Activated T-helper 1 cell treated with anti-CD3 and anti-CD28 coated beads, Interleukin-12 subunit alpha, Interleukin-12 subunit beta, Interleukin-2, Interleukin-4 antibody, amounts not matched to agents 30 ng/mL and 10 ng/mL and 1 ng/mL, durations not matched to agents 14 hours and 24 hours and 36 hours (primary cell): ENCODE results near the gene CHRNA1. TPM values are rescaled to one million over a fixed set of nuclear protein-coding genes. Genes with fewer than 3 reads are reported as not detected.

Experiments used
- DNase-seq: peaks from one replicate; pipeline ENCODE4 v3.0.0; 2021; ENCODE audit warnings: low spot score
- H3K27ac Mint-ChIP-seq: one replicate; pipeline ENCODE4 v1.8.0; 2021; ENCODE audit warnings: mild to moderate bottlenecking, mixed read lengths
- H3K27me3 Mint-ChIP-seq: one replicate; pipeline ENCODE4 v1.8.0; 2022; ENCODE audit warnings: mild to moderate bottlenecking, moderate library complexity, mixed read lengths; ENCODE audit not compliant: insufficient read depth
- H3K36me3 Mint-ChIP-seq: one replicate; pipeline ENCODE4 v1.8.0; 2021; ENCODE audit warnings: low read depth, mixed read lengths
- H3K4me1 Mint-ChIP-seq: one replicate; pipeline ENCODE4 v1.8.0; 2021; ENCODE audit warnings: low read depth, mixed read lengths
- H3K4me3 Mint-ChIP-seq: one replicate; pipeline ENCODE4 v1.8.0; 2021; ENCODE audit warnings: mild to moderate bottlenecking, moderate library complexity, mixed read lengths
- H3K9me3 Mint-ChIP-seq: one replicate; pipeline ENCODE4 v1.8.0; 2021; ENCODE audit warnings: mixed read lengths
- intact Hi-C: fragments of 100-400 bp; cut with micrococcal nuclease; formaldehyde crosslinking; loops from one replicate; pipeline ENCODE4 v1.15.1; 2024
- total RNA-seq: library from RNA; stranded (reverse); gene quantifications from 2 replicates; pipeline ENCODE4 v1.2.3, GENCODE V29; 2022

The CHRNA1 gene
- total RNA-seq = not detected in 2 replicates

GRCh38 chr2:174764280-174765255, at the start of gene CHRNA1:
Gene CHRNA1, minus strand, starts transcription at chr2:174764472. Its CDS starts 78 bp downstream, at chr2:174764394.
- no peaks in the 10 kb centered on the region for H3K36me3 Mint-ChIP-seq
- intact Hi-C loops = no loop called here
- peaks cover 9% of the 10 kb centered on the region for H3K27me3 Mint-ChIP-seq
- DNase-seq = no peak
- H3K9me3 Mint-ChIP-seq = no peaks in the 10 kb centered on the region
- H3K27ac Mint-ChIP-seq = no peak within 1 kb of the TSS
- no peak within 1 kb of the TSS for H3K4me3 Mint-ChIP-seq
- peaks cover 9% of the 10 kb centered on the region for H3K4me1 Mint-ChIP-seq

GRCh38 chr2:174812037-174812436, 47.8 kb upstream of the CHRNA1 start:
- no peaks in the 10 kb centered on the region for H3K36me3 Mint-ChIP-seq
- no peaks in the 10 kb centered on the region for H3K4me1 Mint-ChIP-seq
- intact Hi-C loops = no loop called here
- no peak for DNase-seq
- no peak overlapping the region for H3K4me3 Mint-ChIP-seq
- no peak overlapping the region for H3K27ac Mint-ChIP-seq
- H3K27me3 Mint-ChIP-seq = no peaks in the 10 kb centered on the region
- H3K9me3 Mint-ChIP-seq = no peaks in the 10 kb centered on the region

DNA sequence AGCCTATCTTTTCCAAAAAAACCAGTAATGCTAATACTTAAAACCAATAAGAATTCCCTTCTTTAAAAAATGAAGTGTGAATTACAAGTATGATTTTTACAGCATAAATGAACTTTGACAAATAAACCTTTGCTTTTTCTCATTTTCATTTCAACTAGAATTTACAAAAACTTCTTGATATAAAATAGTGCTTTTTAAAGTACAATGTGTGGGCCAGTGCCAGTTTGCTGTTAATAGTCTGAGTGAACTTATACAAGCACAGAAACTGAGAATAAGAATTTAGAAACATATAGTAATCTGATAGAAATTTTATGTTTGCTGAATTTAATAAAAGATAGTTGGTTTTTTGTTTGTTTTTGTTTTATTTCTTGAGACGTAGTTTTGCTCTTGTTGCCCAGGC, 43.7 kb upstream of the CHRNA1 start:
- peaks cover 7% of the 10 kb centered on the region for H3K27me3 Mint-ChIP-seq
- no peaks in the 10 kb centered on the region for H3K9me3 Mint-ChIP-seq
- H3K36me3 Mint-ChIP-seq = no peaks in the 10 kb centered on the region
- no peak for DNase-seq
- no peaks in the 10 kb centered on the region for H3K4me1 Mint-ChIP-seq
- intact Hi-C loops = no loop called here
- H3K4me3 Mint-ChIP-seq = no peak overlapping the region
- H3K27ac Mint-ChIP-seq = no peak overlapping the region

DNA sequence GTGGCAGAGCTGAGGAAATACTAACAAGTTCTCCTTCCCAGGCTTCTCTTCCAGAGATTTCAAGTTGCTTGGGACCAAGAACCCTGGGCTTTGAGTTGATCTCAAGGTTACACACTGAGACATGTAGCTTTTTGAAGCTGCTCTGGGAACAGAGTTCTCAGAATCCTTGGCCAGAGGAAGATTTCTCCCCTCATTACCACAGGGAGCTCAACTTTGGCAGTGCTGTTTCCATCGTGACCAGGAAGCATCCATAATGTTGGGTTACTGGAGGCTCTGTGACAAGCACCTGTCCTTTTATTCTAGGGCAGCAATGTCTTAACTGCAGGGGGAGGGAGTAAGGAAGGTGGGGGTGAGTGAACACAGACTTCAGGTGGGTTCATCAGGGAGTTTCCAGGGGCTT, 41.5 kb upstream of the CHRNA1 start:
- no peak overlapping the region for H3K4me3 Mint-ChIP-seq
- H3K27me3 Mint-ChIP-seq = peaks cover 7% of the 10 kb centered on the region
- no peak overlapping the region for H3K27ac Mint-ChIP-seq
- intact Hi-C loops = no loop called here
- no peaks in the 10 kb centered on the region for H3K4me1 Mint-ChIP-seq
- H3K9me3 Mint-ChIP-seq = no peaks in the 10 kb centered on the region
- no peak for DNase-seq
- no peaks in the 10 kb centered on the region for H3K36me3 Mint-ChIP-seq

DNA sequence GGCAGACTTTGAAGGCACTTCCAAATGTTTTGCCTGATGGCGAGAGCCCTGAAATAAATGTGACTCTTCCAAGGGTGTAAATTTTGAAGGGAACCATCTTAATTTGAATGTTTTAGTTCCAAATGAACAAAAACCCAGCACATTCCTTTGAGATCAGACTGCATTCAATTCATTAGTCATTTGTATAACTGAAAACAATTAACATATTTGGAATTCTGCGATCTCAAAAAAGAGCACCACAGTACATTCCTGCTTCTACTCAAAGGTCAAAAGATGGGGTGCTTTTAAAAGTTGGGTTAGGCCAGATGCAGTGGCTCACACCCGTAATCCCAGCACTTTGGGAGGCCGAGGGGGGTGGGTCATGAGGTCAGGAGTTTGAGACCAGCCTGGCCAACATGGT, 38.2 kb upstream of the CHRNA1 start:
- intact Hi-C loops = no loop called here
- Mint-ChIP-seq H3K4me3 (no peak overlapping the region), H3K36me3 (no peaks in the 10 kb centered on the region)

GRCh38 chr2:174800436-174801205, 36.3 kb upstream of the CHRNA1 start:
- Mint-ChIP-seq H3K36me3 (no peaks in the 10 kb centered on the region), H3K4me3 (no peak overlapping the region), H3K9me3 (no peaks in the 10 kb centered on the region), H3K27me3 (peaks cover 12% of the 10 kb centered on the region), H3K27ac (no peak overlapping the region), H3K4me1 (peaks cover 11% of the 10 kb centered on the region)
- no peak for DNase-seq
- intact Hi-C loops = no loop called here

More for the DNA sequence above, 38.2 kb upstream of the CHRNA1 start:
- no peaks in the 10 kb centered on the region for H3K9me3 Mint-ChIP-seq
- peaks cover 12% of the 10 kb centered on the region for H3K27me3 Mint-ChIP-seq
- DNase-seq = no peak
- H3K4me1 Mint-ChIP-seq = no peaks in the 10 kb centered on the region
- no peak overlapping the region for H3K27ac Mint-ChIP-seq

DNA sequence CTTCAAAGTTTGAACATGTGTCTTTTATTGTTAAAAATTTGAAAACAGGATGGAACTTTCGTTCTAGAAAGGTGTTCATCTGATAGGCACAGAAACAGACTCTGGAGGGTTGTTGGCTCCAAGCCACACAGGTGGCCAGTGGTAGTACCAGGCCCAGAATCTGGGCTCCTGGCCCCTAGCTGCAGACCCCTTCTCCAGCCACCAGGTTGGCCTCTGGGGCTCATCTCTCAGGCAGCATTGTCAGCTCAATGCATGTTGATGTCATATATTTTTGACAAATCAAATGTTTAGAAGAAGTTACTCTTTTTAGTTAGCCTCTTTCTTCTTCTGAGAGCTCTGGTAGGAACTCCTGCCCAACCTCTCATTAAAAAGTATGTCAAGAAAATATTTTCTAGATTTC, 34.5 kb upstream of the CHRNA1 start:
- Mint-ChIP-seq H3K9me3 (no peaks in the 10 kb centered on the region), H3K27me3 (peaks cover 5% of the 10 kb centered on the region), H3K27ac (no peak overlapping the region), H3K36me3 (no peaks in the 10 kb centered on the region), H3K4me3 (no peak overlapping the region), H3K4me1 (peaks cover 24% of the 10 kb centered on the region)
- no peak for DNase-seq
- intact Hi-C loops = loop anchor here (5.0 kb wide), 2 partner anchors 104 to 192 kb away; no protein-coding TSS in a partner anchor

GRCh38 chr2:174797781-174798276, 33.6 kb upstream of the CHRNA1 start:
- Mint-ChIP-seq H3K4me1 (peaks cover 24% of the 10 kb centered on the region), H3K9me3 (no peaks in the 10 kb centered on the region), H3K4me3 (no peak overlapping the region), H3K36me3 (no peaks in the 10 kb centered on the region), H3K27ac (no peak overlapping the region), H3K27me3 (peaks cover 5% of the 10 kb centered on the region)
- intact Hi-C loops = loop anchor here (5.0 kb wide), 2 partner anchors 104 to 191 kb away; no protein-coding TSS in a partner anchor
- DNase-seq = no peak

DNA sequence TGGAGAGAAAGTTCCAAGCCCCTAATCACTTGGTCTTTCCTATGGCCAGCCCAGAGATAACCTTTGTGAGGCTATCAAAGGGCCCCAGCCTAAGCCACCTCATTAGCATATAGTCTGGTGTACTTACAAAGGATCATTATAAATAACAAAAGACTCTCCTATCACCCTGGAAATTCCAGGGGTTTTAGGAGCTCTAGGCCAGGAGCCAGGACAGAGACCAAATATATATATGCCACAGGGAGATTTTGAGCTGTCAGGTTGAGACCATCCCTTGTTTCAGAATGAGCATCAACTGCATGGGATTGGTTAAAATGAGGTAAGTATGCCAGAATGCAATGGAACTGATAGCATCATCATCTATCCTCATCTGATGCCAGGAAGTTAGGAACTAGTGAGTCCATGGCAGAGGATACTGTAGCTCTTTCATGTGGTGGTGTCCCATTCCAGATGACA, 32.1 kb upstream of the CHRNA1 start:
- no peaks in the 10 kb centered on the region for H3K36me3 Mint-ChIP-seq
- peaks cover 5% of the 10 kb centered on the region for H3K27me3 Mint-ChIP-seq
- H3K9me3 Mint-ChIP-seq = no peaks in the 10 kb centered on the region
- H3K4me1 Mint-ChIP-seq = peaks cover 31% of the 10 kb centered on the region
- no peak for DNase-seq
- intact Hi-C loops = loop anchor here (5.0 kb wide), 2 partner anchors 106 to 189 kb away; no protein-coding TSS in a partner anchor
- H3K27ac Mint-ChIP-seq = peak overlapping the region; percentile 93
- no peak overlapping the region for H3K4me3 Mint-ChIP-seq

- DNase-seq = no peak
- H3K36me3 Mint-ChIP-seq = no peaks in the 10 kb centered on the region
- intact Hi-C loops = loop anchor here (1.0 to 5.0 kb wide), 6 partner anchors 17 to 188 kb away; no protein-coding TSS in a partner anchor
- H3K27ac Mint-ChIP-seq = peak overlapping the region; percentile 93
- no peaks in the 10 kb centered on the region for H3K9me3 Mint-ChIP-seq
- H3K4me1 Mint-ChIP-seq = peaks cover 31% of the 10 kb centered on the region
- H3K27me3 Mint-ChIP-seq = no peaks in the 10 kb centered on the region
- H3K4me3 Mint-ChIP-seq = no peak overlapping the region
Measured at GRCh38 chr2:174794851-174795374, 30.6 kb upstream of the CHRNA1 start.

DNA sequence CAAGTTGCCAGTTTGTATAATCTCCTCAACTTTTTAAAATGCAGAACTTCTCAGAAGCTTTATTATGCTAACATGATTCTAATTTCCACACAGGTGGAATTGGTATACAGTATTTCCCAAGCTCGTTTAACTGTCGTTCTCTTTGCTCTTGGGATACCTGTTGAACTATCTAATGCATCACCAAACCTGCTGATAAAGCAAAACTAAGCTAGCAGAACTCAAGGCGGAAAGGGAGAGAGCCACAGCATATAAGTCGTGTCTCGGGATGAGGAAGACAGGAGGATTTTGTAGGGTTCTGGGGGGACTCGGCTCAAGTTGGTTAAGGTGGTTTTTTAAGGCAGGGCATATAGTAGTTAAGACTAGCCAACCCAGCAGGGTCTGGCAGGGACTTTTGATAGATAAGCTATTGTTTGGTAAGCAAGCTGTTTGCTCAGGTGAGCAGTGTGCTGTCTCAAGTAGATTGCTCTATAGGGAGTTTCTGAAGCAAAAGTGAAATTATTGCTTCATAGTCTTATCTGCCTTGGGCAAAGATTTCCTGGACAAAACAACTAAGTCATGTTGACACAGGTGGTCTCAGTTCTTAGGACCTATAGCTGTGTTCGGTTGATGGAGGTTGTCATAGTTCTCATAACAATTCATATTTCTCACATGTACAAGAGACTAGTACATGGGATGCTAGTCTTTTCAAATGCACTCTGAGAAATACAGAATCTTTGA, 28.2 kb upstream of the CHRNA1 start:
- intact Hi-C loops = no loop called here
- no peak for DNase-seq
- peaks cover 1% of the 10 kb centered on the region for H3K27me3 Mint-ChIP-seq

DNA sequence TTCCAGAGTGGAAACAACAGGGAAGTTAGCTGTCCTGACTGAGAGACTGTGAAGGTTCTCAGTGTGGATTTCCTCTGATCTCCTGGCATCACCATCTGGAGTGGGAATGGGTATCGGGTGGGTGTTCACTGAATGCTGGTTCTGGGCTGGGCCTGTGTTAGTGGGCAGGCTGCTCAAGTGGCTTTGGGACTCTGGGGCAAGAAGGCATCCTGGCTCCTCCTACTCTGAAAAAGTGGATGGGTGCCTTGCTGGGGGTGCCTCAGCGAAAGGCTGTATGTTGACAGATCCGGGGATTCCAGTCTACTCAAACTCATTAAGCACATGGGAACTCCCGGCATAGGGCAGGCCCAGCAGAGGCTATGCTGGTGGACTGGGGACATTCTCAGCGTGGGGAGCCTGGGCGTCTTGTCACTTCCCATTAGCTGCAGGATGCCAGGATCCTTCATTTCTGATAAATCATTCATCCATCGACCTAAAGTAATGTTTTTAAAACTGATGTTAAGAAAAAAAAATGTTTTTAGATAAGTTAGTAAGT, 27.5 kb upstream of the CHRNA1 start:
- intact Hi-C loops = no loop called here
- no peak for DNase-seq
- Mint-ChIP-seq H3K4me1 (peaks cover 52% of the 10 kb centered on the region), H3K27ac (no peak overlapping the region), H3K27me3 (peaks cover 1% of the 10 kb centered on the region), H3K4me3 (no peak overlapping the region), H3K9me3 (no peaks in the 10 kb centered on the region), H3K36me3 (no peaks in the 10 kb centered on the region)

More for the DNA sequence above, 28.2 kb upstream of the CHRNA1 start:
- H3K4me1 Mint-ChIP-seq = peaks cover 48% of the 10 kb centered on the region
- no peak overlapping the region for H3K4me3 Mint-ChIP-seq
- no peaks in the 10 kb centered on the region for H3K36me3 Mint-ChIP-seq
- H3K9me3 Mint-ChIP-seq = no peaks in the 10 kb centered on the region
- H3K27ac Mint-ChIP-seq = no peak overlapping the region
